ENCODE measurements around the gene POLN.
"Not testable (repeated sequence)": the region's sequence is repeated elsewhere in the genome, so short reads cannot be mapped to it uniquely, and the experiment has no call there.

The POLN gene

GRCh38 chr4:2219233-2219760 is 22.6 kb downstream of the POLN start:
- DNase-seq (ENCODE audit: low spot score), result no peak

GRCh38 chr4:2218436-2218835 is 23.5 kb downstream of the POLN start:
- no peak for DNase-seq (ENCODE audit: low spot score)

- no peak for DNase-seq (ENCODE audit: low spot score)
These were observed 24.2 kb downstream of the POLN start for GRCh38 chr4:2217726-2218125.

- no peak for DNase-seq (ENCODE audit: low spot score)
These were observed 29.1 kb downstream of the POLN start for GRCh38 chr4:2212831-2213230.

- DNase-seq (ENCODE audit: low spot score), result not testable (repeated sequence)
These were observed 39.1 kb downstream of the POLN start for GRCh38 chr4:2202789-2203188.

- DNase-seq (ENCODE audit: low spot score), result no peak
These were observed 47.4 kb downstream of the POLN start for GRCh38 chr4:2194496-2194895.

- DNase-seq (ENCODE audit: low spot score), result no peak
These were observed 48.6 kb downstream of the POLN start for GRCh38 chr4:2193326-2193725.

- DNase-seq (ENCODE audit: low spot score), result no peak
These were observed 55.1 kb downstream of the POLN start for GRCh38 chr4:2186865-2187172.

- DNase-seq (ENCODE audit: low spot score), result peak; percentile 43
These were observed 55.6 kb downstream of the POLN start for GRCh38 chr4:2186133-2186864.

GRCh38 chr4:2183394-2183793 is 58.5 kb downstream of the POLN start:
- no peak for DNase-seq (ENCODE audit: low spot score)

- no peak for DNase-seq (ENCODE audit: low spot score)
These were observed 58.9 kb downstream of the POLN start for GRCh38 chr4:2182994-2183393.

- no peak for DNase-seq (ENCODE audit: low spot score)
These were observed 61.5 kb downstream of the POLN start for GRCh38 chr4:2180410-2180809.

- no peak for DNase-seq (ENCODE audit: low spot score)
These were observed 62.2 kb downstream of the POLN start for GRCh38 chr4:2179717-2180116.

GRCh38 chr4:2178986-2179385 is 62.9 kb downstream of the POLN start:
- DNase-seq (ENCODE audit: low spot score), result no peak

- no peak for DNase-seq (ENCODE audit: low spot score)
These were observed 64.4 kb downstream of the POLN start for GRCh38 chr4:2177443-2178093.

GRCh38 chr4:2175990-2176698 is 65.8 kb downstream of the POLN start:
- DNase-seq (ENCODE audit: low spot score), result no peak

GRCh38 chr4:2174061-2174460 is 67.9 kb downstream of the POLN start:
- DNase-seq (ENCODE audit: low spot score), result no peak

- DNase-seq (ENCODE audit: low spot score), result no peak
These were observed 69.2 kb downstream of the POLN start for GRCh38 chr4:2172627-2173231.

- no peak for DNase-seq (ENCODE audit: low spot score)
These were observed 69.8 kb downstream of the POLN start for GRCh38 chr4:2172161-2172560.

- no peak for DNase-seq (ENCODE audit: low spot score)
These were observed 73.2 kb downstream of the POLN start for GRCh38 chr4:2168469-2169319.

- no peak for DNase-seq (ENCODE audit: low spot score)
These were observed 75.7 kb downstream of the POLN start for GRCh38 chr4:2166253-2166652.

- no peak for DNase-seq (ENCODE audit: low spot score)
These were observed 76.5 kb downstream of the POLN start for GRCh38 chr4:2165391-2165790.
